Measurements from ENCODE around the gene MKI67.

MKI67 gene

DNA sequence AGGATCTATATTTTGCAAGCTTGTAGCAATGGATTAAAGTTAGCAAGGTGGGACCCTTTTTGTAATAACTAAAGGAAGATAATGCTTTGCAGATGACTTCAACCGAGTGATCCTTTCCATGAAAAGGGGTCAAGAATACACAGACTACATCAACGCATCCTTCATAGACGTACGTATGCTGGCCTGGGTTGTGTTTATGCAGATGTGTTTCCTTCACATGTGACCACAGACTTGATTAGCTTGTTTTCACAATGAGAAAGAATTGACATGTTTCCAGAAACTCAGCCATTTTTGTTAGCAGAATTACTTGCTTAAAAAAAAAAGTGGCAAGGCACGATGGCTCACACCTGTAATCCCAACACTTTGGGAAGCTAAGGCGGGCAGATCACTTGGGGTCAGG, 54.2 kb downstream of the MKI67 start:
- no peaks in the 10 kb centered on the region for H3K36me3 ChIP-seq (ENCODE audit: insufficient read depth)
- H3K4me2 ChIP-seq, result no peak overlapping the region

DNA sequence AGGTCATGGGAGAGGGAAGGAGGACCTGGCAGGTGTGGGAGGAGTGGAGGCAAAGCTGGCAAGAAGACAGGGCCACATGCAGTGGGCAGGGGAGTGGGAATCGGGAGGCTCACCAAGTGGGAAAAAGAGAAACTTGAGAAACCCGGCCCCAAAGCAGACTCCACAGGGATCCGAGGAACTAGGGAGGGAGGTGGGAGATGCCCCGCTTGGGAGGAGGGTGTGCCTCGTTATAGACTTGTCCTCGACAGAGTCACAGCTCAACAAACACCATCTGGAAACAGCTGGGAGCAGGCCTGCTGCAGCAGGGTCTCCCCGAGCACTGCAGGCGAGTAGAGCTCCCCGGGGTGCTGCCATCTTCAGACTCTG, 54.8 kb downstream of the MKI67 start:
- Histone ChIP-seq H3K79me2 (ENCODE audit: insufficient read depth, low read depth) (no peaks in the 10 kb centered on the region), H3K4me2 (no peak overlapping the region), H3K36me3 (ENCODE audit: insufficient read depth) (no peaks in the 10 kb centered on the region), H4K20me1 (ENCODE audit: insufficient read depth) (no peaks in the 10 kb centered on the region), H3K9ac (no peak overlapping the region), H3K27ac (no peak overlapping the region), H3K27me3 (ENCODE audit: insufficient read depth, low read depth) (no peaks in the 10 kb centered on the region), H3K4me3 (IDR thresholded peaks at IDR 0.05; ENCODE audit: insufficient read depth, low read depth, low read length) (no peak overlapping the region), H2AFZ (ENCODE audit: low read depth) (no peak overlapping the region), H3K4me1 (ENCODE audit: low read depth, poor library complexity, severe bottlenecking) (no peaks in the 10 kb centered on the region)
- TF ChIP-seq, protein P1, sequence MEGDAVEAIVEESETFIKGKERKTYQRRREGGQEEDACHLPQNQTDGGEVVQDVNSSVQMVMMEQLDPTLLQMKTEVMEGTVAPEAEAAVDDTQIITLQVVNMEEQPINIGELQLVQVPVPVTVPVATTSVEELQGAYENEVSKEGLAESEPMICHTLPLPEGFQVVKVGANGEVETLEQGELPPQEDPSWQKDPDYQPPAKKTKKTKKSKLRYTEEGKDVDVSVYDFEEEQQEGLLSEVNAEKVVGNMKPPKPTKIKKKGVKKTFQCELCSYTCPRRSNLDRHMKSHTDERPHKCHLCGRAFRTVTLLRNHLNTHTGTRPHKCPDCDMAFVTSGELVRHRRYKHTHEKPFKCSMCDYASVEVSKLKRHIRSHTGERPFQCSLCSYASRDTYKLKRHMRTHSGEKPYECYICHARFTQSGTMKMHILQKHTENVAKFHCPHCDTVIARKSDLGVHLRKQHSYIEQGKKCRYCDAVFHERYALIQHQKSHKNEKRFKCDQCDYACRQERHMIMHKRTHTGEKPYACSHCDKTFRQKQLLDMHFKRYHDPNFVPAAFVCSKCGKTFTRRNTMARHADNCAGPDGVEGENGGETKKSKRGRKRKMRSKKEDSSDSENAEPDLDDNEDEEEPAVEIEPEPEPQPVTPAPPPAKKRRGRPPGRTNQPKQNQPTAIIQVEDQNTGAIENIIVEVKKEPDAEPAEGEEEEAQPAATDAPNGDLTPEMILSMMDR (conservative IDR thresholded peaks at IDR 0.05; ENCODE audit: low read depth, low read length), result no peak

More for the DNA sequence above, 54.2 kb downstream of the MKI67 start:
- Histone ChIP-seq H3K4me1 (ENCODE audit: low read depth, poor library complexity, severe bottlenecking) (no peaks in the 10 kb centered on the region), H3K27me3 (ENCODE audit: insufficient read depth, low read depth) (no peaks in the 10 kb centered on the region), H2AFZ (ENCODE audit: low read depth) (no peak overlapping the region), H3K9ac (no peak overlapping the region), H3K79me2 (ENCODE audit: insufficient read depth, low read depth) (no peaks in the 10 kb centered on the region), H3K4me3 (IDR thresholded peaks at IDR 0.05; ENCODE audit: insufficient read depth, low read depth, low read length) (no peak overlapping the region), H4K20me1 (ENCODE audit: insufficient read depth) (no peaks in the 10 kb centered on the region), H3K27ac (no peak overlapping the region)
- TF ChIP-seq, protein P1 (conservative IDR thresholded peaks at IDR 0.05; ENCODE audit: low read depth, low read length), result no peak

DNA sequence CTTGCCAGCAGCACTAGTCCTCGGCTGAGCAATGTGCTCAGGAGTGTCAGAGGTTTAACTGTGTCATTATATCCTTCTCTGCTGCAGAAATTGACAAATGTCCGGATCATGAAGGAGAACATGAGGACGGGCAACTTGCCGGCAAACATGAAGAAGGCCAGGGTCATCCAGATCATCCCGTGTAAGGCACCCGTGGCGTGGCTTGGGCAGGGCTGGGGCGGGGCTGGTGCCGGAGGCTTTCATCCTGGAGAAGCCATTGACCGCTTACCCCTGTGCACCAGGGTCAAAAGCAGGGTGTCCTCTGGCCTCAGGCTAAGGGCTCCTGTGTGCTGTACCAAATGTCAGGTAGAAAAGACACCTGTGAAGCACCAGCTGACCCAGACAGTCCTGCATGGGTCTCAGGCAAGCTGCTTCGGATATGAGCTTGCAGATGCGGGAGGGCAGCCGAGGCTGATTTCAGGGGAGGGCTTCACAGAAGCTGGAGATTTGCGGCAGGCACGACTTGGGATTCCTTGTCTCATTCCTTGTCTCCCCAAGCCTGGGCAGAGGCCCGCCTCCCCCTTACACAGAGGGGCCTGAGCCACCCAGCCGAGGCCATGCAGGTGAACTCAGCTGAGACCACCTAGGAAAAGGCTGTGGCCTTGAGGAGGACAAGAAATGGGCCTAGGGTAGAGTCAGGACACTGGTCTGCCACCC, 55.4 kb downstream of the MKI67 start:
- Histone ChIP-seq H3K36me3 (ENCODE audit: insufficient read depth) (no peaks in the 10 kb centered on the region), H3K4me1 (ENCODE audit: low read depth, poor library complexity, severe bottlenecking) (no peaks in the 10 kb centered on the region), H3K79me2 (ENCODE audit: insufficient read depth, low read depth) (no peaks in the 10 kb centered on the region), H3K4me3 (IDR thresholded peaks at IDR 0.05; ENCODE audit: insufficient read depth, low read depth, low read length) (no peak overlapping the region), H3K4me2 (no peak overlapping the region), H3K27me3 (ENCODE audit: insufficient read depth, low read depth) (no peaks in the 10 kb centered on the region), H3K27ac (no peak overlapping the region), H4K20me1 (ENCODE audit: insufficient read depth) (no peaks in the 10 kb centered on the region), H2AFZ (ENCODE audit: low read depth) (no peak overlapping the region), H3K9ac (no peak overlapping the region)
- TF ChIP-seq, protein P1 (conservative IDR thresholded peaks at IDR 0.05; ENCODE audit: low read depth, low read length), result no peak

DNA sequence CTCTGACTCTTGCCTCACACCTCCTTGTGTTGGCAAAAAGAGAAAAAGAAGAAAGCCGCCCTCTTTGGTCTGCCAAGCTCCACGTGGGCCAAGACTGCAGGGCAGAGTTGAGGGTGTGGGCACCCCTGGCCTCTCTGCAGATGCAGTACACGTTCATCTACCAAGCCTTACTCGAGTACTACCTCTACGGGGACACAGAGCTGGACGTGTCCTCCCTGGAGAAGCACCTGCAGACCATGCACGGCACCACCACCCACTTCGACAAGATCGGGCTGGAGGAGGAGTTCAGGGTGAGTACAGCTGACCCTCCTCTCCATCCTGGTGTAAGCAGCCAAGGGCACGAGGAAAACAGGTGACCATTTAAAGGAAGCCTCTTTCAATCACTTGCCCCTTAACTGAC, 56.1 kb downstream of the MKI67 start:
- Histone ChIP-seq H3K4me2 (no peak overlapping the region), H3K79me2 (ENCODE audit: insufficient read depth, low read depth) (no peaks in the 10 kb centered on the region), H3K27me3 (ENCODE audit: insufficient read depth, low read depth) (no peaks in the 10 kb centered on the region), H2AFZ (ENCODE audit: low read depth) (no peak overlapping the region), H3K9ac (no peak overlapping the region), H3K27ac (no peak overlapping the region), H3K4me3 (IDR thresholded peaks at IDR 0.05; ENCODE audit: insufficient read depth, low read depth, low read length) (no peak overlapping the region), H3K36me3 (ENCODE audit: insufficient read depth) (no peaks in the 10 kb centered on the region), H4K20me1 (ENCODE audit: insufficient read depth) (no peaks in the 10 kb centered on the region), H3K4me1 (ENCODE audit: low read depth, poor library complexity, severe bottlenecking) (peaks cover 5% of the 10 kb centered on the region)
- TF ChIP-seq, protein P1 (conservative IDR thresholded peaks at IDR 0.05; ENCODE audit: low read depth, low read length), result no peak
